Right lobe of liver (tissue), 4 donors: ENCODE measurements around the gene AGRN.

Experiments
- POLR2A ChIP-seq: fragments of 450-650 bp; IDR thresholded peaks from one replicate; pipeline ENCODE4 v1.6.1; 2017; ENCODE audit warnings: antibody characterized with exemption, mild to moderate bottlenecking
- TF ChIP-seq, protein P1 (sequence below), 4 donors: fragments of 200-600 bp in 3 of 4; fragments of 450-650 bp in 1 of 4; IDR thresholded peaks; one replicate each; pipeline versions ENCODE4 v1.5.1 to v1.8.0; 2016 to 2022; ENCODE audit warnings: antibody characterized with exemption in 4 of 4, mild to moderate bottlenecking in 2 of 4
- donor health status: DM: no; HTN: no; CAD: no.
- donor health status: DM: no; HTN: no; CAD: no.
- donor health status: DM: no; HTN: yes; CAD: no.

- TF ChIP-seq, protein P1, sequence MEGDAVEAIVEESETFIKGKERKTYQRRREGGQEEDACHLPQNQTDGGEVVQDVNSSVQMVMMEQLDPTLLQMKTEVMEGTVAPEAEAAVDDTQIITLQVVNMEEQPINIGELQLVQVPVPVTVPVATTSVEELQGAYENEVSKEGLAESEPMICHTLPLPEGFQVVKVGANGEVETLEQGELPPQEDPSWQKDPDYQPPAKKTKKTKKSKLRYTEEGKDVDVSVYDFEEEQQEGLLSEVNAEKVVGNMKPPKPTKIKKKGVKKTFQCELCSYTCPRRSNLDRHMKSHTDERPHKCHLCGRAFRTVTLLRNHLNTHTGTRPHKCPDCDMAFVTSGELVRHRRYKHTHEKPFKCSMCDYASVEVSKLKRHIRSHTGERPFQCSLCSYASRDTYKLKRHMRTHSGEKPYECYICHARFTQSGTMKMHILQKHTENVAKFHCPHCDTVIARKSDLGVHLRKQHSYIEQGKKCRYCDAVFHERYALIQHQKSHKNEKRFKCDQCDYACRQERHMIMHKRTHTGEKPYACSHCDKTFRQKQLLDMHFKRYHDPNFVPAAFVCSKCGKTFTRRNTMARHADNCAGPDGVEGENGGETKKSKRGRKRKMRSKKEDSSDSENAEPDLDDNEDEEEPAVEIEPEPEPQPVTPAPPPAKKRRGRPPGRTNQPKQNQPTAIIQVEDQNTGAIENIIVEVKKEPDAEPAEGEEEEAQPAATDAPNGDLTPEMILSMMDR (IDR thresholded peaks at IDR 0.05): no peak
- no peak for TF ChIP-seq POLR2A
Observed at GRCh38 chr1:1051127-1051810, 31.3 kb downstream of the AGRN start.
